Choroid plexus epithelial cell (primary cell): ENCODE results near the gene SLC1A4.

Experiments
- DNase-seq: peaks from one replicate; pipeline ENCODE4 v3.0.0-alpha.2; 2010; ENCODE audit warnings: low read depth
- H3K4me3 ChIP-seq: 2 replicates; pipeline ENCODE4 v1.5.1; 2011; ENCODE audit warnings: low read depth, mild to moderate bottlenecking, control low read depth, low read length, moderate library complexity
- CTCF ChIP-seq: conservative IDR thresholded peaks from 2 replicates; pipeline ENCODE4 v1.5.1; 2011; ENCODE audit warnings: low read depth, mild to moderate bottlenecking, control low read depth, inconsistent platforms, low read length, moderate library complexity

Gene SLC1A4

DNA sequence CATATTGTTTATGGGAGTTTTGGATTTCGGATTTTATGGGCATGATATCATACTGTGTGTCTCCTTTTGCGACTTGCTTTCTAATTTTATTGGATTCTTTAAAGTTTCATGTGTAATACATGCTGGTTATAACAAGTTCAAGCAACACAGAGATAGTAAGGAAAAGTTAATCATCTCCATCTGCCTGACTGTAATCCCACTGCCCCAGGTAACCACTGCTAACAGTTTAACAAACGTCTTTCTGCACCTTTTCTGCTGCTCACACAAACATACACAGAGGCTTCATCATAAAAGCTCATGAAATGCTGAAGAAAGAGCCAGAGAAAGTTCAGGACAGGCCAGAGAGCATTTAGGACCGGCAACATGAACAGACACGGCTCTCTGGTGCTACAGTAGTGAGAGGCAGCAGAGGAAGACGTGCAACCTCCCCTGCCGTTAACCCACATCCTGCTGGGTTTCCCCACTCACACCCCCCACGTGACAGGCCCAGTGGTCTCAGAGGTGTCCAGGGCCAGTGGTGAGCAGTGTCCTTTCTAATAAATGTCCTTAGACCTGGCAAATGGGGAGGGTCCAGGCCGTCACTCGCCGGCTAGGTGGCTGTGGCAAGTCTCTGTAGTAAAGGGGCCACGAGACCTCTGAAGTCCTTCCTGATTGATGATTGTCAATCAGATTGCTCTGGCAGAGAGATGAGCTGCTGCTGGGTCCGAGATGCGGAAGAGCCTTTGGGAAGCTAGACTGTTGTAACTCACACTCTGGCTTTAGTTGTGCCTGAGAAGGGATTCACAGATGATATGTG lies 43.0 kb upstream of the SLC1A4 start:
- TF ChIP-seq CTCF, result no peak
- no peak overlapping the region for H3K4me3 ChIP-seq

GRCh38 chr2:64946769-64947247 lies 42.4 kb upstream of the SLC1A4 start:
- no peak for TF ChIP-seq CTCF
- DNase-seq, result no peak
- H3K4me3 ChIP-seq, result no peak overlapping the region

More for the DNA sequence above, 43.0 kb upstream of the SLC1A4 start:
- DNase-seq, result peak; percentile 43

- no peak for DNase-seq
- H3K4me3 ChIP-seq, result no peak overlapping the region
- no peak for TF ChIP-seq CTCF
These were observed 41.3 kb upstream of the SLC1A4 start for GRCh38 chr2:64947885-64948284.

GRCh38 chr2:64950226-64951160 lies 38.7 kb upstream of the SLC1A4 start:
- TF ChIP-seq CTCF, result no peak
- H3K4me3 ChIP-seq, result no peak overlapping the region
- no peak for DNase-seq

DNA sequence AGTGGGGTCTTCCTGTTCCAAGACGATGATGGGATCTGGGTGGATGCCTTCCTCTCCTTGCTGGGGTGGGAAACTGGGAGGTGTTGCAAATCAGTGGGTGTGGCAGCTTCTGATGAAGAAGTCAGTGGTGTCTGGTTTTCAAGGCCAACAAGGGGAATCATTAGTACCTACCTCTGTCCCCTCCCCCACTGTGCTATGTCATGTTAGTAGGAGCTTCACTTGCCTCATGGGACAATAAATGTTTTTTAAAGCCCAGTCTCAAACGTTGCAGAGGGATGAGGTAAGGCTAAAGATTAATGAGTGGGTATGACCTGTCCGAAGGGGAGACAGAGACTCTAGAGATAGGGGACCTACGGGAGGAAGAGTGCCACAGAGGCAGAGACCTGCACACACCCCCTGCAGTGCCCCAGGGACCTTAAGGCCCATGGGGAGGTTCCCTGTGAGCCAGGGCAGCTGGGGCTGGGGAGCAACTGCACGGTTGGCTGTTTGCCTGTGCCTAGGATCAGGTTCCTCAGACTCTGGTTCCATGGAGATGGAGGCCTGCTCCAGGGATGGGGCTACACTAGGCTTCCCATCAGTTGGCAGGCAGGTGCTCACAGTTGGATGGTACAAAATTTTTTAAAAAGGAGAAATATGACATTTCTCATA lies 37.8 kb upstream of the SLC1A4 start:
- no peak for DNase-seq
- TF ChIP-seq CTCF, result no peak
- no peak overlapping the region for H3K4me3 ChIP-seq

DNA sequence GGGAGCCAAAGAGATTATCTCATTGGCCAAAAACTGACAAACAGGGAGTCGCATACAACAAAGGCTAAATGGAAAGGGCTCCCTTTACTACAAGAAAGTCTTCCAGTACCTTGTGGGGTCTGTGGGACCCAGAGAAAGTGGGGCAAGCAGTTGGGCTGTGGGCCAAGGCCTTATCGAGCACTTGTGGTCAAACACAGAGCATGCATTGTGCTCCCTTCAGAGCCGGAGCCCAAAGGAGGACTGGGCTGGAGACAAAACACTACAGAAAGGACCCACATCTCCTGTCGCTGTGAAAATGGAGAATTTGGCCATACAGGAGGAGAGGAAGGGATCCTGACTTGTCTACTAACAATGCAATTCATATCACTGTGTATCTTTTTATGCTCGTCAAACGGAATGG lies 37.1 kb upstream of the SLC1A4 start:
- no peak overlapping the region for H3K4me3 ChIP-seq
- no peak for DNase-seq
- TF ChIP-seq CTCF, result no peak
